Esophagus muscularis mucosa (tissue), 4 donors: ENCODE measurements around the gene TTBK1.

Experiments
- EP300 ChIP-seq: sonication (generic); formaldehyde crosslinking; IDR thresholded peaks from one replicate; pipeline ENCODE4 v1.6.1; 2017; ENCODE audit warnings: antibody characterized with exemption
- POLR2A ChIP-seq: fragments of 450-650 bp; IDR thresholded peaks from one replicate; pipeline ENCODE4 v1.6.1; 2017; ENCODE audit warnings: antibody characterized with exemption, moderate library complexity, mild to moderate bottlenecking, low read depth
- POLR2AphosphoS5 ChIP-seq, 2 donors: sonication (generic); formaldehyde crosslinking; IDR thresholded peaks; one replicate each; pipeline ENCODE4 v1.6.1; 2017; ENCODE audit warnings: antibody characterized with exemption in 2 of 2
- TF ChIP-seq, protein P1 (sequence below), 3 experiments: fragments of 200-600 bp in 2 of 3; fragments of 450-650 bp in 1 of 3; sonication (generic) in 2 of 3; IDR thresholded peaks; one replicate each; pipeline ENCODE4 v1.5.1; 2017 to 2019; ENCODE audit warnings: antibody characterized with exemption in 3 of 3, mild to moderate bottlenecking in 2 of 3, moderate library complexity in 1 of 3

- TF ChIP-seq, protein P1, sequence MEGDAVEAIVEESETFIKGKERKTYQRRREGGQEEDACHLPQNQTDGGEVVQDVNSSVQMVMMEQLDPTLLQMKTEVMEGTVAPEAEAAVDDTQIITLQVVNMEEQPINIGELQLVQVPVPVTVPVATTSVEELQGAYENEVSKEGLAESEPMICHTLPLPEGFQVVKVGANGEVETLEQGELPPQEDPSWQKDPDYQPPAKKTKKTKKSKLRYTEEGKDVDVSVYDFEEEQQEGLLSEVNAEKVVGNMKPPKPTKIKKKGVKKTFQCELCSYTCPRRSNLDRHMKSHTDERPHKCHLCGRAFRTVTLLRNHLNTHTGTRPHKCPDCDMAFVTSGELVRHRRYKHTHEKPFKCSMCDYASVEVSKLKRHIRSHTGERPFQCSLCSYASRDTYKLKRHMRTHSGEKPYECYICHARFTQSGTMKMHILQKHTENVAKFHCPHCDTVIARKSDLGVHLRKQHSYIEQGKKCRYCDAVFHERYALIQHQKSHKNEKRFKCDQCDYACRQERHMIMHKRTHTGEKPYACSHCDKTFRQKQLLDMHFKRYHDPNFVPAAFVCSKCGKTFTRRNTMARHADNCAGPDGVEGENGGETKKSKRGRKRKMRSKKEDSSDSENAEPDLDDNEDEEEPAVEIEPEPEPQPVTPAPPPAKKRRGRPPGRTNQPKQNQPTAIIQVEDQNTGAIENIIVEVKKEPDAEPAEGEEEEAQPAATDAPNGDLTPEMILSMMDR (IDR thresholded peaks at IDR 0.05): no peak
- TF ChIP-seq POLR2A: no peak
- TF ChIP-seq POLR2AphosphoS5 (IDR thresholded peaks at IDR 0.05): no peak
- TF ChIP-seq EP300: no peak
Measured at GRCh38 chr6:43205849-43206248, 37.4 kb upstream of the TTBK1 start.
